Aorta (tissue), 5 donors: ENCODE data around the gene BACH2. TPM values are rescaled to one million over a fixed set of nuclear protein-coding genes. Genes with fewer than 3 reads are reported as not detected.

Experiments
- ATAC-seq: fragments of 200-7000 bp; cut with Tn5 transposase; one replicate; pipeline ENCODE4 v1.9.1; 2022; ENCODE audit warnings: moderate library complexity; ENCODE audit not compliant: low FRiP score
- DNase-seq, 2 donors: peaks; one replicate each; pipeline ENCODE4 v3.0.0-alpha.2; 2020
- H3K27ac ChIP-seq, 2 donors: one replicate each; pipeline ENCODE4 v1.5.1; 2013; ENCODE audit warnings: low read length in 2 of 2, mild to moderate bottlenecking in 2 of 2, moderate library complexity in 2 of 2, control low read depth in 1 of 2, inconsistent platforms in 1 of 2, low read depth in 1 of 2
- H3K27me3 ChIP-seq, 2 donors: one replicate each; pipeline ENCODE4 v1.6.1; 2013; ENCODE audit warnings: control low read depth in 1 of 2, low read length in 1 of 2, mild to moderate bottlenecking in 1 of 2, moderate library complexity in 1 of 2; ENCODE audit not compliant: insufficient read depth in 2 of 2, control insufficient read depth in 1 of 2
- H3K36me3 ChIP-seq, 2 donors: one replicate each; pipeline ENCODE4 v1.6.1; 2013; ENCODE audit warnings: control low read depth in 1 of 2, low read length in 1 of 2, mild to moderate bottlenecking in 1 of 2; ENCODE audit not compliant: insufficient read depth in 2 of 2, control insufficient read depth in 1 of 2
- H3K4me1 ChIP-seq, 2 donors: one replicate each; pipeline ENCODE4 v1.6.1; 2013; ENCODE audit warnings: low read length in 2 of 2, control low read depth in 1 of 2, mild to moderate bottlenecking in 1 of 2, moderate library complexity in 1 of 2; ENCODE audit not compliant: insufficient read depth in 2 of 2, control insufficient read depth in 1 of 2
- H3K4me3 ChIP-seq, 2 donors: one replicate each; pipeline ENCODE4 v1.5.1; 2013; ENCODE audit warnings: low read length in 2 of 2, control low read depth in 1 of 2, mild to moderate bottlenecking in 1 of 2
- H3K9me3 ChIP-seq: one replicate; pipeline ENCODE4 v1.6.1; 2013; ENCODE audit warnings: mild to moderate bottlenecking, low read length; ENCODE audit not compliant: control insufficient read depth
- WGBS, 2 donors: extraction: QIAGEN DNeasy Blood & Tissue Kit; methylation state at CpG; one replicate each; pipeline ENCODE4 v1.1.7; 2013; 5-methylcytosine and 5-hydroxymethylcytosine counted together
- intact Hi-C, 2 donors: fragments of 100-400 bp; cut with DNase I; formaldehyde crosslinking; loops; one replicate each; pipeline versions ENCODE4 v1.14.2 to v1.15.0; 2022
- polyA plus RNA-seq, 2 donors: library from polyadenylated mRNA; stranded (reverse); fragments of 200-250 nt; gene quantifications; one replicate each; pipeline ENCODE4 v1.2.3, GENCODE V29; 2013
- total RNA-seq, 2 donors: library from RNA; stranded (reverse); fragmentation: NEBNext Ultra II Directional; extraction: Animal tissue kit (Norgen Biotek cat#: 25700); gene quantifications; one replicate each; pipeline ENCODE4 v1.2.1, GENCODE V29; 2021
- donor health status: healthy with polysubstance abuse.
- donor health status: Bipolar disorder and iron deficiency.
- donor health status: DM: no; HTN: no; CAD: no.
- donor health status: DM: no; HTN: no; CAD: no.
- donor health status: DM: yes; HTN: yes; CAD: no.

The BACH2 gene
- total and polyA plus RNA-seq, 4 donors, result 0.36 to 22.2 (median 6.1) TPM

DNA sequence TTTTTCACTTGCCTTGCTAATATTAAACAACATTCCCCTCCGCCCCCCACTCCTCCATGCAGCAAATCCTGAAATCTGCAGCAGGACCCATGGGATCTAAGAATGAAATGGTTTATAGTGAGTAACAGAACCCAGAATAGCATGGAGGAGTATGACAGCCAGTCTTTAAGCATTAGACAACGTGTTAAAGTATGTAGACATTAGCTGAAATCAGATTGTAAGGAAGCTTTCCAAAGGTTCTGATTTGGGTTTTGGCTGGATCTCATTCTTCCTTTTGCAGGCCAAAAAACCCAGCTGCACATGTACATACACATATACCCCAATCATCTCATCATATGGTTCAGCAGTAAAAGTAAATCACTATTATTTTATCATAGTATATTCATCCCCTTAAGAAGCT is 275.9 kb downstream of the BACH2 start:
- H3K4me1 ChIP-seq, result no peaks in the 10 kb centered on the region
- H3K9me3 ChIP-seq, result no peaks in the 10 kb centered on the region
- WGBS, 2 donors, result 48 to 58% methylated on average over 2 of the region's 2 CpGs
- no peak overlapping the region for H3K4me3 ChIP-seq
- no peaks in the 10 kb centered on the region for H3K27me3 ChIP-seq
- intact Hi-C loops, result no loop called here
- no peak for ATAC-seq
- H3K27ac ChIP-seq, result no peak overlapping the region
- H3K36me3 ChIP-seq, result no peaks in the 10 kb centered on the region
- DNase-seq, result no peak

DNA sequence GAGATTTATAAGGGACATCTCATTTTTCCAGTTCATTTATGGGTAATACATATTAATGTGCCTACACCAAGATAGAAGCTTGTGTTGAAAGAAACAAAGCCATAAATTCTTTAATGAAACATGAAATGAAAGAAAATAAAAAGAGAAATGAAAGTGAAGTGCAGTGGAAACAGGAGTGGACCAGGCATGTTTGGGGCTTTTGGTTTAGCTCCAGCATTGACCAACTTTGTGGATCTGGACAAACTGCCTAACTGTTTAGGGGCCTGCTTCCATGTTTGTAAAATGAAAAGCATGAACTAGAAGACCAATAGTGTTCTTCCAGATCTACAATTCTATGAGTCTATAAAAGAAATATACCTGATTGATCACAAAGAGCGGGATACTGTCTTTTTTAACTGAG is 277.4 kb downstream of the BACH2 start:
- no peak for DNase-seq
- Histone ChIP-seq H3K4me1 (no peaks in the 10 kb centered on the region), H3K27me3 (no peaks in the 10 kb centered on the region), H3K9me3 (no peaks in the 10 kb centered on the region), H3K36me3 (no peaks in the 10 kb centered on the region), H3K27ac (no peak overlapping the region), H3K4me3 (no peak overlapping the region)
- no peak for ATAC-seq
- intact Hi-C loops, result no loop called here
- 98 to 100% methylated on average over 1 of the region's 1 CpG for WGBS, 2 donors

DNA sequence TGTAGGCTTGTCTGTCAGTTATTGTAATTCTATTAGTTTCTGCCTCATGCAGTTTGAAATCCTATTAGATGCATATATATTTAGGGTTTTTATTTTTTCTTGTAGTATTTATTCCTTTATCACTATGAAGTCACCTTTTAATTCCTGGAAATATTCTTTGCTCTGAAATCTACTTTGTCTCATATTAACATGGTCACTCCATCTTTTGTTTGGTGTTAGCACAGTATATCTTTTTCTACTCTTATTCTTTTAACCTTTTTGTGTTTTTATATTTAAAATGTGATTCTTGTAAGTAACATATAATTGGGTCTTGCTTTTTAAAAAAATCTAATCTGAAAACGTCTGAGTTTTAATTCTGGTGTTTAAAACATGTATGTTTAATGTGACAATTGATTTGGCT is 280.8 kb downstream of the BACH2 start:
- H3K36me3 ChIP-seq, result no peaks in the 10 kb centered on the region
- intact Hi-C loops, result no loop called here
- no peak overlapping the region for H3K4me3 ChIP-seq
- H3K9me3 ChIP-seq, result no peaks in the 10 kb centered on the region
- no peaks in the 10 kb centered on the region for H3K27me3 ChIP-seq
- no peak overlapping the region for H3K27ac ChIP-seq
- DNase-seq, result no peak
- ATAC-seq, result no peak
- 55 to 68% methylated on average over 1 of the region's 1 CpG for WGBS, 2 donors
- H3K4me1 ChIP-seq, result no peaks in the 10 kb centered on the region

DNA sequence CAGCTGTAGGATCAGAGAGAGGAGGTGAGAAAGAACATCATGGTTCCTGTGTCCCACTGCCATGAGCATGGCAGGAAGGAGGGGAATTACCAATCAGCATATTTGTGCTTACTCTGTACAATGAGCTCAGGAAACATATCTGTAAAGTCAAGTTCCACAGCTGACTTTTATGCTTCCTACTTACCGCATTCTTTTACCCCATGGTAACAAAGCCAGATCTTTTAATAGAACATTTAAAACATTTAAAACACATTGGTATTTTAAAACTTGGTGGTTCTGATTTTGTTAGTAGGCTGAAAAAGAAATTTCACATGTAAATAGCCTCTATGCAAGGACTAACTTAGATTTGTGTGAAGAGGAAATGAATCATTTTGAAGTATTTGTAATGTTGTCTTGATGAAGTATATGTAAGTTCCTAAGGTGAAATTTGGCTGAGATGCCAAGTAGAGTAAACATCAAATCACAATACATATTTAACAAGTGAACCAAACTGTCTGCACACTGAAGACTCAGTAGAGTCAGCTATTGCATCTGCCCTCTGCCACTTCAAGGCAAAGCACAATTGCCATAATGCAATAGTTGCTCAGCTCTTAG is 287.6 kb downstream of the BACH2 start:
- Histone ChIP-seq H3K36me3 (no peaks in the 10 kb centered on the region), H3K4me3 (no peak overlapping the region), H3K27me3 (no peaks in the 10 kb centered on the region), H3K27ac (peak overlapping the region; percentile 28 to 65), H3K9me3 (no peaks in the 10 kb centered on the region), H3K4me1 (peaks cover 4 to 10% of the 10 kb centered on the region in 2 donors)
- DNase-seq, result no peak
- no peak for ATAC-seq
- intact Hi-C loops, result loop anchor here in 1 of 2 donors (10.0 kb wide), 1 partner anchor 166 kb away; no protein-coding TSS in a partner anchor
- 0 to 6% methylated on average over 1 of the region's 1 CpG for WGBS, 2 donors

DNA sequence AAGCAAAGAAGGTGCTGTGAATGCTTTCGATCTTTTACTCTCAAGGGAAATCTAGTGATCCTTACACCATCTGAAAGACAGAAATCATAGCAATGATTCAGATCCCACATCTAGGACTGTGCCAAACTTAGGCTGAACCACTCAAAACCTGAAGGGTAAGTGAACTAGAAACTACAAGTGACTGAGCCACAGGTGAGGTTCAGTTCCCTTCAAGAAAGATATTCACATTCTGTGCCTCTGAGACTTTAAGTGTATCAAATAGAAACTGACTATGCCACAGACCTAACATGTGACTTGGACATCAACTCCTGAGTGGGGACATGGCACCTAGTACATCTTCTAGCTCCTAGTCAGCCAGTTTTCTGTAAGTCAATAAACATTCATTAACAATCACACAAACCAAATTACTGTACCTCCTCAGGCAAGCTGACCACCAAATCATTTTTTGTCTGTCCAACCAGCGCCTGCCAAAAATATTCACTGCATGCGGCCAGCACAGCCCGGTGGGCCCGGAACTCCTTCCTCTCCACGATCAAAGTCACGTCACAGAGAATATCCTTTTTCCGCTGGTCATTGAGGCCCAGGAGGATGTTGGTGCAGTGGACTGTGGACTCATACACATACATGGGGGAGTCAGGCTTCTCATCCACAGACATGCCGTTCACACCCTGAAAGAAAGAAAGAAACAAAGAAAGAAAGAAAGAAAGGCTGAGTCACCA is 288.3 kb downstream of the BACH2 start:
- peaks cover 4 to 10% of the 10 kb centered on the region in 2 donors for H3K4me1 ChIP-seq

DNA sequence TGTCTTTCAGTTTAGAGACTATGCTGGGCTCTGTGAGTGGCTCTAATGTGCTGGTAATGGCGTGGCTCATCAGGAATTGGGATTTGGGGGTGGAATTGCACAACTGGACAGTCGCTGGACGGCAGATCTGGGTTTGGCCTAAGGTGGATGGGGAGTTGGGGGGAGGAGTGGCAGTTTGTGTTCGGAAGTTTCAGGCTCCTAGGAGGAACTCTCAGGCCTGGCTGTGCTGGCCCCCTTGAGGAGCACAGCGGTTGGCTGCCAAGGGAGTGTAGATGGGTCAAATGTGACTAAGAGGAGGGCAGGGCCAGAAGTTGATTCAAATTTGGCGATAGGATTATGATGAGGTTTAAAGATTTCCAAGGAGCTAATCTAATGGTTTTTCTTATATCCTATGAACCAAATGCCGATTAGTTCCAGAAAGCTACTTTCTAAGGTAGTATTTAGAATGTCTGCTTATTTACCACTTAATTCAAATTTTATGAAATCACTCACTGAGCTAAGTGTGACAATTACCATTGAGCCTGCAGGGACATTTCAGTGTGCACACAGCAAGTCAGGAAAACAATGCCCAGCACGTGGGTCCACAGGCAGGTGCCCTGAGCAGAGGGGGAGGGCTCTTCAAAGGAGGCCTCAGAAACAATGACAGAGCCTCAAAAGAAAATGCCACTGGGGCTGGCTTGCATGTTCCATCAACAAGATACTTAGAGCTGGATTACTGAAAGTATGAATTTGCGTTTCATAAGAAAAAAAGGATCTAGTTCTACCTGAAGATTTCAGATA is 291.4 kb downstream of the BACH2 start:
- DNase-seq (peak; percentile 54 to 77), ATAC-seq (peak; percentile 55)
- intact Hi-C loops, result loop anchor here in 1 of 2 donors (10.0 kb wide), 1 partner anchor 170 kb away; no protein-coding TSS in a partner anchor
- Histone ChIP-seq H3K27ac (no peak overlapping the region), H3K9me3 (no peaks in the 10 kb centered on the region), H3K27me3 (no peaks in the 10 kb centered on the region), H3K36me3 (no peaks in the 10 kb centered on the region), H3K4me1 (peaks cover 4 to 17% of the 10 kb centered on the region in 2 donors), H3K4me3 (no peak overlapping the region)
- WGBS, 2 donors, result 96 to 98% methylated on average over 9 of the region's 9 CpGs

More for the DNA sequence above, 288.3 kb downstream of the BACH2 start:
- H3K27me3 ChIP-seq, result no peaks in the 10 kb centered on the region
- DNase-seq (no peak), ATAC-seq (no peak)
- H3K9me3 ChIP-seq, result no peaks in the 10 kb centered on the region
- no peak overlapping the region for H3K4me3 ChIP-seq
- peak overlapping the region; percentile 28 to 65 for H3K27ac ChIP-seq
- intact Hi-C loops, result loop anchor here in 1 of 2 donors (10.0 kb wide), 1 partner anchor 166 kb away; no protein-coding TSS in a partner anchor
- H3K36me3 ChIP-seq, result no peaks in the 10 kb centered on the region
- WGBS, 2 donors, result 86 to 90% methylated on average over 9 of the region's 9 CpGs

DNA sequence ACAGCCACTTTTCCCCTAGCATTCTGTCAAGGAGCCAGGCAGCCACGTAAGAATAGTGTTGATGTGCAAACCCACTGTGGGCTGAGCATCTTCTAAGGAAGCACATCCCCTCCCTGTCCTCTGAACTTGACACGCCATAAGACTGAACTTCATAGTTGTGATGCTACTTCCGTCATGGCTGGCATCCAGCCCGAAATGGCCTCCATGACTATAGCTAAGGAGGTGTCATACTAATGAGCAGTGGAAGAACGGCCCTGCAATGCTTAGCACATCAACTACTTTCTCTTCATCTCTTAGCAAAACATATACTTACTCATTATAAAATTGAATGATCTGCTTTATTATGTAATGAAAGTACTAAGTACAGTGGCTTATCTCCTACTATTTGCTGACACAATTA is 292.1 kb downstream of the BACH2 start:
- Histone ChIP-seq H3K9me3 (no peaks in the 10 kb centered on the region), H3K27me3 (no peaks in the 10 kb centered on the region), H3K4me1 (peaks cover 4 to 17% of the 10 kb centered on the region in 2 donors), H3K4me3 (no peak overlapping the region), H3K36me3 (no peaks in the 10 kb centered on the region), H3K27ac (no peak overlapping the region)
- WGBS, 2 donors, result 93 to 94% methylated on average over 5 of the region's 5 CpGs
- DNase-seq, result no peak
- intact Hi-C loops, result loop anchor here (5.0 to 10.0 kb wide), 2 partner anchors 93 to 170 kb away; no protein-coding TSS in a partner anchor
- no peak for ATAC-seq

DNA sequence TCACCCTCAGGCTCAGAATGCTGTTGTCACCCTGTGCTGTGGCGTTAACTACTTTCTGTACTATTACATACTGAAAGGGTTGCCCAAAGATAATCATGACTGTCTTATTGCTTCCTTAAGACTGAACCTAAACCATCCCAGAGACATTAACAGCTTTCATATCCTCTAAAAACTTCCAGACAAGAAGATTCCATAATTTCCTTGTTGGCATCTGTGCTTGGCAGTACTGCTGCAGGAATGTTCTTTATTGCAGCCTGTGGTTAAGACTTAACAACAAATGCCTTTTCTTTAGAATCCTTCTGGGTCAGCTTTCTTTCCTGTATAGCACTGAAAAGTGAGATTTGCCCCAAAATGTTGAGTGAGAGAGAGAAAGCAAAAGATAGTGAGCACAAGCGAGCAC is 292.7 kb downstream of the BACH2 start:
- no peak for DNase-seq
- H3K27ac ChIP-seq, result no peak overlapping the region
- 92 to 93% methylated on average over 2 of the region's 2 CpGs for WGBS, 2 donors
- no peak for ATAC-seq
- intact Hi-C loops, result loop anchor here (5.0 to 10.0 kb wide), 2 partner anchors 93 to 171 kb away; no protein-coding TSS in a partner anchor
- no peak overlapping the region for H3K4me3 ChIP-seq
- H3K36me3 ChIP-seq, result no peaks in the 10 kb centered on the region
- H3K4me1 ChIP-seq, result peaks cover 4 to 20% of the 10 kb centered on the region in 2 donors
- H3K9me3 ChIP-seq, result no peaks in the 10 kb centered on the region
- H3K27me3 ChIP-seq, result no peaks in the 10 kb centered on the region
